ENCODE measurements around the gene RAB35.

DNA sequence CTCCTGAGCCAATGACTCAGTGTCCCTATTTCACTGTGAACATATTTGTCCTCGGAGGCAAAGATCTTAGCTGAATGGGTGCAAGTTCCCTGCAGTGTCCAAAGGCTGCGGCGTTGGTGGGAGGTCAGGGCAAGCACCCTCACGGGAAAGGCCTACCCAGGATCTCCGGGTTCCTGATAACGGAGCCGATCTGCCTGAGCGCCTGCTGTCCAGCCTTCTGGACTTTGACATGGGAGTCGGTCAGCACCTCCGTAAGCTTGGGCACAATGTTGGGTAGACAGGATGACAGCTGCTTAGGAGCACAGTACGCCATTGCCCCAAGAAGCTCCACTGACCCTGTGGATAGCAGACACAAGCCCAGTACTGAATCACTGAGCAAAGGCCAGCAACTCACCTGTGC is 31.5 kb upstream of the RAB35 start:
- TF ChIP-seq, protein P1, sequence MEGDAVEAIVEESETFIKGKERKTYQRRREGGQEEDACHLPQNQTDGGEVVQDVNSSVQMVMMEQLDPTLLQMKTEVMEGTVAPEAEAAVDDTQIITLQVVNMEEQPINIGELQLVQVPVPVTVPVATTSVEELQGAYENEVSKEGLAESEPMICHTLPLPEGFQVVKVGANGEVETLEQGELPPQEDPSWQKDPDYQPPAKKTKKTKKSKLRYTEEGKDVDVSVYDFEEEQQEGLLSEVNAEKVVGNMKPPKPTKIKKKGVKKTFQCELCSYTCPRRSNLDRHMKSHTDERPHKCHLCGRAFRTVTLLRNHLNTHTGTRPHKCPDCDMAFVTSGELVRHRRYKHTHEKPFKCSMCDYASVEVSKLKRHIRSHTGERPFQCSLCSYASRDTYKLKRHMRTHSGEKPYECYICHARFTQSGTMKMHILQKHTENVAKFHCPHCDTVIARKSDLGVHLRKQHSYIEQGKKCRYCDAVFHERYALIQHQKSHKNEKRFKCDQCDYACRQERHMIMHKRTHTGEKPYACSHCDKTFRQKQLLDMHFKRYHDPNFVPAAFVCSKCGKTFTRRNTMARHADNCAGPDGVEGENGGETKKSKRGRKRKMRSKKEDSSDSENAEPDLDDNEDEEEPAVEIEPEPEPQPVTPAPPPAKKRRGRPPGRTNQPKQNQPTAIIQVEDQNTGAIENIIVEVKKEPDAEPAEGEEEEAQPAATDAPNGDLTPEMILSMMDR (IDR thresholded peaks at IDR 0.05; ENCODE audit: poor library complexity): no peak
- no peak for TF ChIP-seq EZH2 (IDR thresholded peaks at IDR 0.05; ENCODE audit: borderline replicate concordance)
